Liver (tissue), 3 donors: Measurements from ENCODE around the gene NYAP1.

Experiments used
- CTCF ChIP-seq: fragments of 150-350 bp; IDR thresholded peaks from 2 replicates; pipeline ENCODE4 v1.5.1; 2017; ENCODE audit warnings: improper control_type of control experiment, low read depth, low read length; ENCODE audit not compliant: missing input control
- EGR1 ChIP-seq, 2 donors: IDR thresholded peaks; 2 replicates each; pipeline ENCODE4 v1.6.1; 2016 to 2018; ENCODE audit warnings: antibody characterized with exemption in 2 of 2, low read depth in 2 of 2
- FOXA1 ChIP-seq: IDR thresholded peaks from 2 replicates; pipeline ENCODE4 v1.6.1; 2016; ENCODE audit warnings: antibody characterized with exemption
- GABPA ChIP-seq, 2 donors: IDR thresholded peaks in 1 of 2; conservative IDR thresholded peaks in 1 of 2; 2 replicates each; pipeline ENCODE4 v1.6.1; 2016; ENCODE audit warnings: antibody characterized with exemption in 2 of 2, mild to moderate bottlenecking in 1 of 2, moderate library complexity in 1 of 2
- JUND ChIP-seq, 2 donors: IDR thresholded peaks; 2 replicates each; pipeline ENCODE4 v1.6.1; 2016; ENCODE audit warnings: antibody characterized with exemption in 2 of 2
- NR2F2 ChIP-seq: IDR thresholded peaks from 2 replicates; pipeline ENCODE4 v1.6.1; 2016; ENCODE audit warnings: antibody characterized with exemption
- RAD21 ChIP-seq, 2 donors: IDR thresholded peaks; 2 replicates each; pipeline ENCODE4 v1.6.1; 2016; ENCODE audit warnings: antibody characterized with exemption in 2 of 2, mild to moderate bottlenecking in 2 of 2
- RXRA ChIP-seq, 2 donors: IDR thresholded peaks; 2 replicates each; pipeline ENCODE4 v1.6.1; 2017 to 2018; ENCODE audit warnings: antibody characterized with exemption in 2 of 2, mild to moderate bottlenecking in 1 of 2
- SP1 ChIP-seq: IDR thresholded peaks from 2 replicates; pipeline ENCODE4 v1.6.1; 2018; ENCODE audit warnings: antibody characterized with exemption, mild to moderate bottlenecking
- TAF1 ChIP-seq: conservative IDR thresholded peaks from 2 replicates; pipeline ENCODE4 v1.6.1; 2016; ENCODE audit warnings: antibody characterized with exemption, mild to moderate bottlenecking
- YY1 ChIP-seq: IDR thresholded peaks from 2 replicates; pipeline ENCODE4 v1.6.1; 2016; ENCODE audit warnings: antibody characterized with exemption, mild to moderate bottlenecking
- ZBTB33 ChIP-seq: IDR thresholded peaks from 2 replicates; pipeline ENCODE4 v1.6.1; 2016; ENCODE audit warnings: antibody characterized with exemption
- TF ChIP-seq, protein P1 (sequence below): IDR thresholded peaks from 2 replicates; pipeline ENCODE4 v1.6.1; 2016; ENCODE audit warnings: antibody characterized with exemption, mild to moderate bottlenecking
- TF ChIP-seq, protein P2 (sequence below): IDR thresholded peaks from 2 replicates; pipeline ENCODE4 v1.6.1; 2016; ENCODE audit warnings: antibody characterized with exemption
- donor health status: healthy.
- donor health status: healthy.

GRCh38 chr7:100484673-100485045, 932 bp downstream of the NYAP1 start:
- no peak for TF ChIP-seq CTCF
- TF ChIP-seq FOXA1: no peak
- no peak for TF ChIP-seq JUND (IDR thresholded peaks at IDR 0.05)
- TF ChIP-seq, protein P1, sequence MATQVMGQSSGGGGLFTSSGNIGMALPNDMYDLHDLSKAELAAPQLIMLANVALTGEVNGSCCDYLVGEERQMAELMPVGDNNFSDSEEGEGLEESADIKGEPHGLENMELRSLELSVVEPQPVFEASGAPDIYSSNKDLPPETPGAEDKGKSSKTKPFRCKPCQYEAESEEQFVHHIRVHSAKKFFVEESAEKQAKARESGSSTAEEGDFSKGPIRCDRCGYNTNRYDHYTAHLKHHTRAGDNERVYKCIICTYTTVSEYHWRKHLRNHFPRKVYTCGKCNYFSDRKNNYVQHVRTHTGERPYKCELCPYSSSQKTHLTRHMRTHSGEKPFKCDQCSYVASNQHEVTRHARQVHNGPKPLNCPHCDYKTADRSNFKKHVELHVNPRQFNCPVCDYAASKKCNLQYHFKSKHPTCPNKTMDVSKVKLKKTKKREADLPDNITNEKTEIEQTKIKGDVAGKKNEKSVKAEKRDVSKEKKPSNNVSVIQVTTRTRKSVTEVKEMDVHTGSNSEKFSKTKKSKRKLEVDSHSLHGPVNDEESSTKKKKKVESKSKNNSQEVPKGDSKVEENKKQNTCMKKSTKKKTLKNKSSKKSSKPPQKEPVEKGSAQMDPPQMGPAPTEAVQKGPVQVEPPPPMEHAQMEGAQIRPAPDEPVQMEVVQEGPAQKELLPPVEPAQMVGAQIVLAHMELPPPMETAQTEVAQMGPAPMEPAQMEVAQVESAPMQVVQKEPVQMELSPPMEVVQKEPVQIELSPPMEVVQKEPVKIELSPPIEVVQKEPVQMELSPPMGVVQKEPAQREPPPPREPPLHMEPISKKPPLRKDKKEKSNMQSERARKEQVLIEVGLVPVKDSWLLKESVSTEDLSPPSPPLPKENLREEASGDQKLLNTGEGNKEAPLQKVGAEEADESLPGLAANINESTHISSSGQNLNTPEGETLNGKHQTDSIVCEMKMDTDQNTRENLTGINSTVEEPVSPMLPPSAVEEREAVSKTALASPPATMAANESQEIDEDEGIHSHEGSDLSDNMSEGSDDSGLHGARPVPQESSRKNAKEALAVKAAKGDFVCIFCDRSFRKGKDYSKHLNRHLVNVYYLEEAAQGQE: no peak
- TF ChIP-seq, protein P2, sequence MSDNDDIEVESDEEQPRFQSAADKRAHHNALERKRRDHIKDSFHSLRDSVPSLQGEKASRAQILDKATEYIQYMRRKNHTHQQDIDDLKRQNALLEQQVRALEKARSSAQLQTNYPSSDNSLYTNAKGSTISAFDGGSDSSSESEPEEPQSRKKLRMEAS: no peak
- no peak for TF ChIP-seq EGR1 (IDR thresholded peaks at IDR 0.05; ENCODE audit: low read depth in 2 of 2)
- no peak for TF ChIP-seq RAD21 (IDR thresholded peaks at IDR 0.05)
- TF ChIP-seq YY1: no peak
- TF ChIP-seq RXRA (IDR thresholded peaks at IDR 0.05): no peak
- TF ChIP-seq SP1: no peak
- no peak for TF ChIP-seq ZBTB33
- no peak for TF ChIP-seq GABPA (IDR thresholded peaks at IDR 0.05 in 1 of 2, conservative IDR thresholded peaks at IDR 0.05 in 1 of 2)
- no peak for TF ChIP-seq TAF1
- no peak for TF ChIP-seq NR2F2
